Non-pigmented ciliary epithelial cell (primary cell): ENCODE results near the gene DDX6.
"Not testable (repeated sequence)": the region's sequence is repeated elsewhere in the genome, so short reads cannot be mapped to it uniquely, and the experiment has no call there.

Experiments
- DNase-seq: peaks from one replicate; pipeline ENCODE4 v3.0.0-alpha.2; 2010; ENCODE audit warnings: low read depth

DDX6 gene

DNA sequence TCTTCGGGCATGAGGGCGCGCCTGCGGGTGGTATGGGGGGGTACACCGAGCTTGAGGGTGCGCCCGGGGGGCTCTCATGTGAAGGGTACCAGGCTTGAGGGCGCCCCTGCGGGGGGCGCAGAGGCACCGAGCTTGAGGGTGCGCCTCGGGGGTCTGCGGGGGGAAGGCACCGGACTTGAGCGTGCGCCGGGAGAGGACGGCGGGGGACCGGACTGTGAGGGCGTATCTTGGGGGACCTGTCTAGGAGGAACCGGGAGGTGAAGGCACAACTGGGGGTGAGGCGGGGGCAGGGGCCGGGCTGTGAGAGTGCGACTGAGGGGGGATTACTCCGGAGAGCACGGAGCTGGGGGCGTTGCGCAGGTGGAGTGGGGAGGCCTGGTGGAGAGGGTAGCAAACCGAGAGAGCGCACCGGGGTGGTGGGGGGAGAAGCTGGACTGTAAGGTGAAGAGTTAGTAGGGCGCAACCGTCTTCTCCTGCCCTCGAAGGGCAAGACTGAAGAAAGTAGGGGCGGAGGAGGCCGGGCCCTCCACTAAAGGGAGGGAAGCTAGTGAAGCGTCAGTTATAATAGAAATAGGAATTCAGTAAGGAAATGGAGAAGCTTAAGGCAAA lies 1.1 kb upstream of the DDX6 start:
- DNase-seq = no peak

DNA sequence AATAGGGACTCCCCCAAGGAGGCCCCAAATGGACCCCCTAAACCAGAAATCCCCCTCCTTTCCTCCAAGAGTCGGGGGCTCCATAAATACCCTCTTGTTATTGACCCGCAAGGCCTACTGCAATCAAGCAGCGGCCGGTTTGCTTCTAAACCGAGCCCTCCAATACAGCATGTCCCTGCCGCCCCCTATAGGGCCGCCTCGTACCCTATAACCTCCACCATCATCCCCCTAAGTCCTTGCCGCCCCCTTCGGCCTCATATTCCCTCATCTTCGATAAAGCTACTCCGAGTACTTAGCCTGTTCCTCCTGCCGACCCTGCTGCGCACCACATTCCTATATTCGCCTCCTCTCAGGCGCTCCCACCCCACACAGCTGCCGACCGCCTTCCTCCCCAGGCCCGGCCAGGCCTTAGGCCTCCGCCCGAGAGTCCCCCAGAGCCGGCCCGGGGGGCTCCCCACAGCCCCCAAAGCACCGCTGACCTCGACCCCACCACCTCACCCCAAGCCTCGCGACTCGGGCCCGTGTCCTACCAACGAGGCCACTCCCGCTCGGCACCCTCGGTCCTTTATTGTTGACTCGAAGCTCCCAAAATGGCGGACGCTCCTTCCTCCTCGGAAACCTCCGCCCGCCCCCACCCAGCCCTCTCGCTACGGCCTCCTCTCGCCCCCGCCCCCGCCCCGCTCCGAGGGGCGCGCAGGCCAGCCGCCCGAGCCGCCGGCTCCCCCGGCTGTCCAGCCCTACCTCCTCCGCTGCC lies 430 bp downstream of the DDX6 start:
- no peak for DNase-seq

DNA sequence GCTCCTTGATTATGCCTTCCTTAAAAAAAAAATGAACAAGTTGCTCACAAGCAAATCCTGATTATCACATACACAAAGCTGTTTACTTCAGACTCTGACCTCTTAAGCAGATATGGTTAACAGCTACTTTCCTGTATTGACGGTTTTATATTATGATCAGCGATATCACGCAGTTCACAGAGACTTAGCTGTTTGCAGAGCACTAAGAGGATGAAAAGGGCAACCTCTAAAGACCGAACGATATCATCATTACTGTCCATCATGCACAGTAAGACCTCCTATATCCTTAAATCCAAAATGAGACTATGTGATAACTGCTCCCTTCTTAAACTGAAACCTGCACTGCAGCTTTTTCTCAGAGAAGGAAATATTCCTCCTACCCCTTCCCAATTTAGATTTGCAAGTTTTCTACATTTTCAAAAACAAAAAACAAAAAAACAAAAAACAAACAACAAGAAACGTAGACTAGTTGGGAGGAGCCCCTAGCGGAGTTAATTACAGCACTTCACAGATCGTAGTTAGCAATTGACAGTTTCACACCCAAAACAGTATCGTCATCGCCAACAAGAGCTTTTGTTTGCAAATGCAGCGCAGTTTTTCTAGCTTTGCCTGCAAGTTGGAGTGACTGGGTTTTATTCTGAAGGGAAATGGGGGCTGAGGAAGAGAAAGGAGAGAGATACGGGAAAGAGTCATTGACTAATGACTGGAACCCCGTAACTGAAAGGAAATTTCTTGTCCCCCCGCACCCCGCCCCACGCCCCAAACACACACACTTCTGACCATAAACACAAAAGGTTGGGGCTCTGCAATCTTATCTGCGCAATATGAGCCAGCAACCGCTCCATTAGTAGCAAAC lies 1.2 kb downstream of the DDX6 start:
- no peak for DNase-seq

DNA sequence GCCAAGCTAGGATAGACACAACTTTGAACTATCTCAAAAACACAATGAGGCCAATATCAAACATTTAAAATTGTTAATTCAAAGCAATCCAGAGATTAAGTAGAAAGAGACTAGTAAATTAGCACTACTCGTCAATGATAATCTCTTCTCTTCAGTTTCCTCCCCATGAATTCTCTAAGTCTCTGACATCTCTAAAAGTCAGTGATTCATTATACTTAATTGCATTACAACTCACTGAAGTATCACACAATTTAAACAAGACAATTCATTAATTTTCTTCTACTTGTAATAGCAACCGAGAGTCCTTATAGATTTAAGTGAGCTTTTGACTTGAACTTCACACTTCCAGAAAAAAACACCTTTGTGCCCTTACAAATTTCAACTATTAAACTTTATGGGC lies 4.3 kb downstream of the DDX6 start:
- DNase-seq = no peak

DNA sequence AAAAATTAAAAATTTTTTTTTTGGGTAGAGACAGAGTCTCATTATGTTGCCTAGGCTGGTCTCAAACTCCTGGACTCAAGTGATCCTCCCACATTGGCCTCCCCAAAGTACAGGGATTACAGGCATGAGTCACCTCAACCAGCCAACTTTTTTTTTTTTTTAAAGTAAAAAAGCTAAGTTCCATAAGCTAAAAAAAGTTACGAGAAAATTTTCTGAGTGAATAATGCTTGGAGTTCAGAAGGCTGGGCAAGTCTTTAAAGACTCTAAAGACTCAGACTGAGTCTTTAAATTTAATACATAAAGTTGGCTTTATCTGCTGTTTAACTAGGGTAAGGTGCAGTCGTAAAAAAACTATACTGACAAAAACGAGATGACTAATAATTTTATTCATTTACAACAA lies 5.6 kb downstream of the DDX6 start:
- no peak for DNase-seq

DNA sequence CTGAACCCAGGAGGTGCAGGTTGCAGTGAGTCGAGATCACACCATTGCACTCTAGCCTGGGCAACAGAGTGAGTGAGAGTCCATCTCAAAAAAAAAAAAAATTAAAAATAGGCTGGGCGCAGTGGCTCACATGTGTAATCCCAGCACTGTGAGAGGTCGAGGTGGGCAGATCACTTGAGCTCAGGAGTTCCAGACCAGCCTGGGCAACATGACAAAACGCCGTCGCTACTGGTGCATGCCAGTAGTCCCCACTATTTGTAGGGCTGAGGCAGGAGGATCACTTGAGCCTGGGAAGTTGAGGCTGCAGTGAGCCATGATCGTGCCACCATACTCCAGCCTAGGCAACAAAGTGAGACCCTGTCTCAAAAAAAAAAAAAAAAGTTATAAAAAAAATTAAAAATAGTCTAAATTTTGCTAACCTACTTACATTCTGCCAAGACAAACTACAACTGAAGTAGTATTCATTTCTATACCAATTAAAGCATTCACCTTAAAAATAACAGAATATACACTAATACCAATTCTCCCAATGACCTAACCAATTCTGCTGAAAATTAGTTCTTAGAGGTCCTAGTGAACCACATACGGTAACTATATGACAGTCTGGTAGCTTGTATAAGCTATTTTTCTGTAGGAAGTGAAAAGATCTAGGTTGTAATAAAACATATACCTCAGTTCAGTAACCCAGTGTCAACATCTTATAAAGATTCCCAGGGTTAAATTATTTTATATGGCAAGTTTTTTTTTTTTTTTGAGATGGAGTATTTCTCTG lies 7.1 kb downstream of the DDX6 start:
- no peak for DNase-seq

DNA sequence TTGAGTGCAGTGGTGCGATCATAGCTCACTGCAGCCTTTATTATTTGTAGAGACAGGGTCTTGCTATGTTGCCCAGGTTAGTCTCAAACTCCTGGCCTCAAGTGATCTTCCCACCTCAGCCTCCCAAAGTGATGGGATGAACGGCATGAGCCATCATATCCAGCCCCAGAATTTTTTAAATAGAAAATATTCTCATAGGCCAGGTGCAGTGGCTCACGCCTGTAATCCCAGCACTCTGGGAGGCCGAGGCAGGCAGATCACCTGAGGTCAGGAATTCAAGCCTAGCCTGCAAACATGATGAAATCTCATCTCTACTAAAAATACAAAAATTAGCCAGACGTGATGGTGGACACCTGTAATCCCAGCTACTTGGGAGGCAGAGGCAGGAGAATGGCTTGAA lies 7.6 kb downstream of the DDX6 start:
- DNase-seq = not testable (repeated sequence)

DNA sequence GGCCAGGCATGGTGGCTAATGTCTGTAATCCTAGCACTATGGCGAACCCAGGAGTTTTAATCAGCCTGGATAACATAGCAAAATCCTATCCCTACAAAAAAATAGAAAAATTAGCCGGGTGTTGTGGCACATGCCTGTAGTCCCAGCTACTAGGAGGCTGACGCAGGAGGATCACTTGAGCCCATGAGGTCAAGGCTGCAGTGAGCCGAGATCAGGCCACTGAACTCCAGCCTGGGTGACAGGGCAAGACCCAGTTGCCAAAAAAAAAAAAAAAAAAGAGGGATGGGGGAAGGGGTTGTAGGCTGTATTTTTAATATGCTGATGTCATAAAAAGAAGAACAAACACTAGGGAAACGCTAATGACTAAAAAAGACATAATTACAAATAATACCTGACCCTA lies 12.1 kb downstream of the DDX6 start:
- no peak for DNase-seq

DNA sequence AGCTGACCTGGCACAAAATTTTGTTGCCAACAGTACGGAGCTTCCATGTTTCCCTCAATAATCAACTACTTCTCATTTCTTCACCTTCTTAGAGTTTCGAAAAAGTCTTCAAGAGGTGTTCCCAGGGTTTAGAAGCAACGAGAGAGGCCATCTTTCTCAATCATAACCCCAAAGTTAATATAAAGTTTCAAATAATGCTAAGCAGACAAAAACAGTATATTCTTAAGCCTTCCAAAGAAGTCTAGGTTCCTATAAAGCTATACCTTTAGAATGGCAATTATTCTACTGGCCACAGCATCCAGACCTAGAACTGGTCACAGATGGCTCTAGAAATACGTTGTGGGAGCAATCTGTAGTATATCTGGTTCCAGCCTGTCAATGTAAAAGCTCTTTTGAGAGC lies 16.9 kb downstream of the DDX6 start:
- no peak for DNase-seq

DNA sequence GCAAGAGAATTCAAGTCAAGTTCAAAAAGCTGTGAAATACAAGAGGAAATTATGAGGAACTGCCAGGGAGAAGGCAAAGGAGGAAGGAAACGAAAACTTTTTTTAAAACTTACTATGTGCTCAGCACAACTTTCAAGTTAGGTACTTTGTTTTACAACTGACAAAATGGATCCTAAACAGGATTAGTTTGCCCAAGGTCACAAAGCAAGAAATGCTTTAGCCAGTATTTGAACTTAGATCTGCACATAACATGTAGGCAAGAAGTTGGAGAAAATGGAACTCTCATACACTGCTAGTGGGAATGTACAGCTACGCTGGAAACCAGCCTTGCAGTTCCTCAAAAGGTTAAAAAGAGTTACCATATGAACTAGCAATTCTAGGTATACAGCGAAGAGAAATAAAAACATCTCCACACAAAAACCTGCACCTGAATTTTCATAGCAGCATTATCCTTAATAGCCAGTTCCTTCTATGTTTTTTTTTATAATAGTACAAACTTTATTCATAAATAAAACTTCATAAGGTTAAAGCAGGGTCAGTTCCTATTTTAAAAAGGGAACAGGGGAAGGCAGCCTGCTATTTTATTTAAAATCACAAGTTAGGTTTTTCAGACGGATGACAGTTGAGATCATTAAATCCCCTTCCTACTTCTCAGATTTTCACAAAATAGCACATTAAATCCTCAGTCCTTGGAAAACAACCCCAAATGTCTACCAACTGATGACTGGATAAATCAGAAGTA lies 19.2 kb downstream of the DDX6 start:
- DNase-seq = no peak

DNA sequence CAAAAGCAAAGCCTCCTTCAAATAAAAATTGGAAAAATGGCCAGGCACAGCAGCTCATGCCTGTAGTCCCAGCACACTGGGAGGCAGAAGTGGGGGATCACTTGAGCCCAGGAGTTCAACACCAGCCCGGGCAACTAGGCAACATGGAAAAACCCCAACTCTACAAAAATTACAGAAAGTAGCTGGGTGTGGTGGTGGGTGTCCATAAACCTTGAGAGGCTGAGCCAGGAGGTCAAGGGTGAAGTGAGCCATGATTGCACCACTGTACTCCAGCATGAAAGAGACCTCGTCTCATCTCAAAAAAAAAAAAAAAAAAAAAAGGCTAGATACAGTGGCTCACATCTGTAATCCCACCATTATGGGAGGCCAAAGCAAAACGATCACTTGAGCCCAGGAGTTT lies 22.3 kb downstream of the DDX6 start:
- DNase-seq = no peak

DNA sequence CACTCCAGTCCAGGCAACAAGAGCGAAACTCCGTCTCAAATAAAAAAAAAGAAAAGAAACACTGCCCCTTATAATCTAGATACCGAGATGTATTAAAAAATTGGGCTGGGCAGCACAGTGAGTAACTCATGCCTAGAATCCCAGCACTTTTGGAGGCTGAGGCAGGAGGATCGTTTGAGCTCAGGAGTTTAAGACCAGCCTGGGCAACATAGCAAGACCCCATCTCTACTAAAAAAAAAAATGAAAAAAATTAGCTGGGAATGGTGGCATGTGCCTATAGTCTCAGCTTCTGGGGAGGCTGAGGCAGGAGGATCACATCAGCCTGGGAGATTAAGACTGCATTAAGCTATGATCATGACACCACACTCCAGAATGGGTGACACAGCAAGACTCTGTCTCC lies 24.9 kb downstream of the DDX6 start:
- DNase-seq = no peak

DNA sequence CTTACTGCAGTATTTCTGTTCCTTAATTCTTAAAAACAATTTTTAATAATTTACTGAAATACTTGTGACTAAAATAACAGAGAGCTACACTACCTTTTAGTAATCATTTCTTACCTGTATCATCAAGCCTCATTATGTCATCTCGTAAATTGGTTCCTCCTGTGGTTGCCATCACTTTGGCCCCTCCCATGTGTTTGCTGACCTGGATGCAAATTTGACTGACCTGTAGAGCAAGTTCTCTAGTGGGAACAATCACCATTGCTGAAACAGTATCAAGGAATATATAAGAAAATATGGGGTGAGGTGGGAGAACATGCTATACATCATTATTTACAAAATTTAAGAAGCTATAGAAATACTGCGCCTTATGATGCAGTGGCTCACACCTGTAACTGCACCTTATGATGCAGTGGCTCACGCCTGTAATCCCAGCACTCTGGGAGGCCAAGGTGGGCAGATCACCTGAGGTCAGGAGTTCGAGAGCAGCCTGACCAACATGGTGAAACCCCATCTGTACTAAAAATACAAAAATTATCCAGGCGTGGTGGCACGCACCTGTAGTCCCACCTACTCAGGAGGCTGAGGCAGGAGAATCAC lies 25.8 kb downstream of the DDX6 start:
- DNase-seq = not testable (repeated sequence)

DNA sequence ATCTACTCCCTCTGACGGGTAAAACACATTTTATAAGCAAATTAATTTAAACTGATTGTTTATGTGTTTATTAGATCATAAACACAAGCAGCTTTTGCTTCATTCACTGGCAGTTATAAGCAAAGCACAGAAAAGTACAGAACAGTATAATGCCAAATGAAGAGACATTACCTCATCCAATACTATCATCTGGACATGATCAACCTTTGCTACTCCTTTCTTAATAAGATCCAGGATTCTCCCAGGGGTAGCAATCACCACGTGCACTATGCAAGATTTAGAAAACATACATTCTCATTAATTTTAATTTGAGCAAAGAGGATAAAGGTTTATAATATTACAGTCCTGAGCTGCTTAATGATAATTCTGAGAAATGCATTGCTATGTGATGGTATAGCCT lies 27.9 kb downstream of the DDX6 start:
- DNase-seq = no peak

DNA sequence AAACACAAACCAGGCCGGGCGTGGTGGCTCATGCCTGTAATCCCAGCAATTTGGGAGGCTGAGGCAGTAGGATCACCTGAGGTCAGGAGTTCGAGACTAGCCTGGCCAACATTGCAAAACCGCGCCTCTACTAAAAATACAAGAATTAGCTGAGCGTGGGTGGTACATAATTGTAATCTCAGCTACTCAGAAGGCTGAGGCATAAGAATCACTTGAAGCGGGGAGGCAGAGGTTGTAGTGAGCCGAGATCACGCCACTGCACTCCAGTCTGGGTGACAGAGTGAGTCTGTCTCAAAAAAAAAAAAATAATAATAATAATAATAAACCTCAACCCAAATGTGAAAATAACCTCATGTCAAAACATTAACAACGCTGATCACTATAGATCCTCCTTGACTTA lies 29.0 kb downstream of the DDX6 start:
- not testable (repeated sequence) for DNase-seq

DNA sequence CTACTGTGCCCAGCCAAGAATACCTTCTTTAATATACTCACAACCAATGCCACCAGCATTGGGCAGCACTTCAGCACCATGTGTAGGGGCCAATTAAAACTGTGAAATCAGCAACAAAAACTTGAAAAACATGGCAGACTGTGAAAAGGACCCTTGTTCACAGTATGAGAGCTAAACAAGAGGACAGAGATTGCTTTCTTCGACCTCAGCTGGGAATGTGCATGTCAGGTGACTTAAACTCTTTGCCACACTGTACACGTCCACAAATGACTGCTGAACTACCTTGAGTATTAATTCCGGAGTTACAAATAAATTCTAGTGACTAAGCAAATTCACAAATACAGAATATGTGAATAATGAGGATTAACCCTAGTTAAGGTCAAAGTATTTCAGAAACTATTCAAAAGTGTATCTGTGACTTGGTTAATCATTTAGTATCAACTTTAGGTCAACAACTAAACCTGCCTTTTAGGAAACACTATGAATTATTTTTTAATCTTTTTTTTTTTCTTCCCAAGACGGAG lies 33.0 kb downstream of the DDX6 start:
- no peak for DNase-seq

DNA sequence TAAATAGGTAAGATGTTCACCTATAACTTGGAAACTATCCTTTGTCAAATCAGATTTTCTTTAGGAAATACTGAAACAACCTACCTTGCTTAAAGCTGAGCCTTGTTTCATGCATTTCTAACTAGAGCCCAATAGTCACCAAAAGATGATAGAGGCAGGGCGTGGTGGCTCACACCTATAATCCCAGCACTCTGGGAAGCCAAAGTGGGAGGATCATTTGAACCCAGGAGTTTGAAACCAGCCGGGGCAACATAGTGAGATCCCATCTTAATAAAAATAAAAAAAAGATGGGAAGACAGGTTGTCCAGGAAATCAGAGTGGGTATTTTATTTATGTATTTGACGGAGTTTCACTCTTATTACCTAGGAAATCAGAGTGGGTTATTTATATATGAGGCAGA lies 38.3 kb downstream of the DDX6 start:
- DNase-seq = no peak

DNA sequence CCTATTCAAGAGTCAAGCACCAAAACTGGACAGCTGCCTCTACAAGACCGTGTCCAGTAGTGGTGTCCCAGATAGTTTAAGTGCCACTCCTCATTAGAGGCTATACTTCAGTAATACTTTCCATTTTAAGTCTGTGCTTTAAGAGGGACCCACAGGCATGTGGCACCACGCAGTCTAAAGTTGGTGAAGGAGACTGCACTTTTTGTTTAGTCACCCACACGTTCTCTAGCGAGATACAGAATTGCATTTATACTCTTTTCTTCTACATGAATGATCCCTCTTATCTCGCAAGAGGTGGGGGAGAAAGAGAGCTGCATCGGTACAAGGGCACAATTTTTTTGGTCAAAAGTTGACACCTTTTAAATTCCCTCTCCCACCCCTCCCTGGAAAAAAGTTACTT lies 41.5 kb downstream of the DDX6 start:
- DNase-seq = no peak

DNA sequence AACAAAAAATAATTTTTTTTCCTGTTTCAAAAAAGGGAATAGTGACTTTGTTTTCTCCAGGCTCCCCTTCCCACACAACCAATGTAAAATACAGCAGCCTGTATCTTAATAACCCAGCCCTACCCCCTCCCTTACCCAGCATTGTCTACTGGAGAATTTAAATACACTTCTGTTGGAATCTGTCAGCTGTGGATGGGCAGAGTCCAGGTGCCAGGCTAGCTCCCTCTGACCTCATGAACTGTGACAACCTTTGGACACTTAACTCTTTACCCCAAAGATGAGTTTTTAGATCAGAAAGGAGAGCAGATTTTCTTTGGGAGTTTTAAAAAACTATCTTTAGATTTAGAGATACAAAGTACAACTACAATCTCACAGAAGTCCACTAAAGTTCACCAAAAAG lies 42.9 kb downstream of the DDX6 start:
- no peak for DNase-seq

DNA sequence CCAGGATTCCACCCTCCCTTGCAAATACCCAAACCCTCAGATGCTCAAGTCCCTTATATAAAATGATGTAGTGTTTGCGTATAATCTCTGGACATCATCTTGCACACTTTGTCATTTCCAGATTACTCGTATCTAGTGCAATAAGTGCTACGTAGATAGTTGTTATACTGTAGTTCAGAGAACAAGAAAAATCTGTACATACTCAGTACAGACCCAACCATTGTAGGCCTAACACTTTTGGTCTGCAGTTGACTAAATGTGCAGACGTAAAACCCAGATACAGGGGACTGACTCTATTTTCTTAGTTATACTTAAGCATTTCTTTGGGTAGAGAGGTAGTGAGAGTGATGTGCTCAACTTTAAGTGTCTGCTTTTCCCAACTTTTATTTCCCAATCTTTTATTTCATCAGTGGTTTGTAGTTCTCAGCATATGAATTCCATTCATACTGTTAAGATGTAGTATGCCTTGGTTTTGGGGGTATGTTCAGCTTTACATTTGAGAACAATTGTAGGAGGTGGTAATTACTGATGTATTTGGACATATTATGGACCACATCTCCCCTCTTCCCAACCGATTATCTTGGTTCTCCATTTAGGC lies 43.9 kb downstream of the DDX6 start:
- DNase-seq = no peak

DNA sequence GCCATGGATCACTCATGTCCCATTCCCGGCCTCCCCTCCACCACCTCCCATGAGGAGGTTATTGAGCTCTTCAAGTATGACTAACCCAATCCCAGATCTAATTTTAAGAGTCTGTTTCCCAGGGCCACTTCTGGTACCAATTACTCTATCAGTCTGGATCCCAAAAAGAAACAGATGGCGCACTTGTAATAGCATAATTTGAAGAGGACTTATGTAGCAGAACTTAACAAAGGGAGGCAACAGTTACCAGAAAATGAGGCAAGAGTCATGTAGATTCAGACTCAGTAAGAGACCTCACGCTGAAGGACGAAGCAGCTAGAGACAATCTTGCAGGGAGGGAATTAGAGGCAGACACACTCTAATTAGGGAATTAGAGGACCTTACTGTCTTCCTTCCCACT lies 46.9 kb downstream of the DDX6 start:
- no peak for DNase-seq
